SK-N-SH (cell line): ENCODE measurements around the gene BNIP1. TPM values are rescaled to one million over a fixed set of nuclear protein-coding genes. Genes with fewer than 3 reads are reported as not detected.

ENCODE experiments used
- CTCF ChIA-PET: fragments of 300-600, 350-600 bp; formaldehyde crosslinking; extraction: SDS; loops from one replicate; lab custom pipeline; 2021; lab: Yijun Ruan, JAX
- POLR2A ChIA-PET: fragments of 350-600 bp; sonication (Branson Sonifier 250); formaldehyde crosslinking; extraction: SDS; loops from one replicate; lab custom pipeline; 2020; ENCODE audit warnings: antibody characterized with exemption, inconsistent platforms; lab: Yijun Ruan, JAX
- DNase-seq: peaks from one replicate; pipeline ENCODE4 v3.0.0; 2012
- H2AFZ ChIP-seq: fragments of 200-600 bp; sonication (generic); 2 replicates; pipeline ENCODE4 v1.8.1; 2016; ENCODE audit warnings: antibody characterized with exemption, mild to moderate bottlenecking, low read depth
- H3F3A ChIP-seq: fragments of 200-600 bp; sonication (generic); replicated peaks from 2 replicates; pipeline ENCODE3; 2016; ENCODE audit warnings: antibody characterized with exemption, mild to moderate bottlenecking; ENCODE audit not compliant: insufficient read depth
- H3K27ac ChIP-seq, 2 experiments: fragments of 200-500 bp in 1 of 2; fragments of 200-600 bp in 1 of 2; sonication (Bioruptor generic) in 1 of 2; sonication (generic), shearing (Covaris generic) in 1 of 2; 2 replicates each; pipeline versions ENCODE4 v1.5.1 to v1.6.1; 2014 to 2016; ENCODE audit warnings: low read depth in 2 of 2, inconsistent platforms in 1 of 2, low read length in 1 of 2, mild to moderate bottlenecking in 1 of 2, mixed read lengths in 1 of 2
- H3K27me3 ChIP-seq: fragments of 200-600 bp; sonication (generic), shearing (Covaris generic); 2 replicates; pipeline ENCODE4 v1.6.1; 2016; ENCODE audit warnings: mixed run types; ENCODE audit not compliant: insufficient read depth
- H3K36me3 ChIP-seq, 2 experiments: fragments of 200-500 bp in 1 of 2; fragments of 200-600 bp in 1 of 2; sonication (Bioruptor generic) in 1 of 2; sonication (generic) in 1 of 2; replicated peaks in 1 of 2; 2 replicates each; pipeline versions ENCODE3 to v1.5.1; 2014 to 2016; ENCODE audit warnings: low read length in 1 of 2, mild to moderate bottlenecking in 1 of 2; ENCODE audit not compliant: insufficient read depth in 2 of 2, control insufficient read depth in 1 of 2
- H3K4me1 ChIP-seq, 2 experiments: fragments of 200-500 bp in 1 of 2; fragments of 200-600 bp in 1 of 2; sonication (Bioruptor generic) in 1 of 2; sonication (generic), shearing (Covaris generic) in 1 of 2; 2 replicates each; pipeline versions ENCODE4 v1.5.1 to v1.6.1; 2014 to 2016; ENCODE audit warnings: low read depth in 1 of 2, low read length in 1 of 2, mixed run types in 1 of 2; ENCODE audit not compliant: insufficient read depth in 2 of 2, control insufficient read depth in 1 of 2
- H3K4me2 ChIP-seq: fragments of 200-600 bp; sonication (generic), shearing (Covaris generic); 2 replicates; pipeline ENCODE4 v1.6.1; 2017; ENCODE audit warnings: mixed run types
- H3K4me3 ChIP-seq, 2 experiments: fragments of 200-500 bp in 1 of 2; fragments of 200-600 bp in 1 of 2; sonication (Bioruptor generic) in 1 of 2; sonication (generic), shearing (Covaris generic) in 1 of 2; 2 replicates each; pipeline versions ENCODE4 v1.5.1 to v1.8.1; 2014 to 2016; ENCODE audit warnings: low read depth in 2 of 2, inconsistent platforms in 1 of 2, low read length in 1 of 2, mild to moderate bottlenecking in 1 of 2, mixed read lengths in 1 of 2, moderate library complexity in 1 of 2
- H3K79me2 ChIP-seq: fragments of 200-600 bp; sonication (generic); 2 replicates; pipeline ENCODE4 v1.8.1; 2017; ENCODE audit warnings: mild to moderate bottlenecking; ENCODE audit not compliant: insufficient read depth
- H3K9ac ChIP-seq: fragments of 200-600 bp; sonication (generic); 2 replicates; pipeline ENCODE4 v1.6.1; 2017; ENCODE audit warnings: mixed run types
- H3K9me2 ChIP-seq: fragments of 200-600 bp; sonication (generic); 2 replicates; pipeline ENCODE4 v1.6.1; 2017; ENCODE audit warnings: mixed run types
- H3K9me3 ChIP-seq: fragments of 200-600 bp; sonication (generic); 2 replicates; pipeline ENCODE4 v1.6.1; 2017; ENCODE audit warnings: mixed run types, mild to moderate bottlenecking, moderate library complexity
- H4K20me1 ChIP-seq: fragments of 200-600 bp; sonication (generic); 2 replicates; pipeline ENCODE4 v1.6.1; 2017; ENCODE audit warnings: mild to moderate bottlenecking, mixed run types; ENCODE audit not compliant: insufficient read depth
- ELF1 ChIP-seq: IDR thresholded peaks from 2 replicates; pipeline ENCODE4 v1.4.0; 2012
- EZH2phosphoT487 ChIP-seq: fragments of 200-600 bp; sonication (generic); IDR thresholded peaks from 2 replicates; pipeline ENCODE4 v1.6.1; 2017; ENCODE audit warnings: low read depth, mixed run types, mild to moderate bottlenecking, antibody characterized with exemption, moderate library complexity, borderline replicate concordance
- FOSL2 ChIP-seq: IDR thresholded peaks from 2 replicates; pipeline ENCODE4 v1.4.0; 2012; ENCODE audit warnings: low read depth, mild to moderate bottlenecking, moderate library complexity, borderline replicate concordance
- FOXJ3 ChIP-seq: sonication (generic); formaldehyde crosslinking; IDR thresholded peaks from 2 replicates; pipeline ENCODE4 v1.5.1; 2020; ENCODE audit warnings: mild to moderate bottlenecking, missing genetic modification reagents
- MEF2A ChIP-seq: IDR thresholded peaks from 2 replicates; pipeline ENCODE4 v1.4.0; 2012; ENCODE audit warnings: low read depth, borderline replicate concordance
- MXI1 ChIP-seq: IDR thresholded peaks from 2 replicates; pipeline ENCODE4 v1.6.1; 2012; ENCODE audit warnings: mild to moderate bottlenecking, low read depth, low read length, improper control_type of control experiment
- NRF1 ChIP-seq: IDR thresholded peaks from 2 replicates; pipeline ENCODE4 v1.6.1; 2012; ENCODE audit warnings: low read depth, mild to moderate bottlenecking, low read length
- POLR2AphosphoS5 ChIP-seq: IDR thresholded peaks from 2 replicates; pipeline ENCODE4 v1.6.1; 2012; ENCODE audit warnings: low read depth, low read length
- RXRA ChIP-seq: IDR thresholded peaks from 2 replicates; pipeline ENCODE4 v1.4.0; 2012; ENCODE audit warnings: low read depth, mild to moderate bottlenecking, borderline replicate concordance
- SIN3A ChIP-seq: IDR thresholded peaks from 2 replicates; pipeline ENCODE4 v1.6.1; 2012; ENCODE audit warnings: low read depth, mild to moderate bottlenecking, low read length, moderate library complexity, borderline replicate concordance
- TAF1 ChIP-seq: IDR thresholded peaks from 2 replicates; pipeline ENCODE4 v1.6.1; 2012; ENCODE audit warnings: low read depth, mild to moderate bottlenecking, low read length, moderate library complexity, borderline replicate concordance
- TCF12 ChIP-seq: IDR thresholded peaks from 2 replicates; pipeline ENCODE4 v1.4.0; 2012
- USF1 ChIP-seq: IDR thresholded peaks from 2 replicates; pipeline ENCODE4 v1.4.0; 2012; ENCODE audit warnings: low read depth, borderline replicate concordance
- WGBS: methylation state at CpG from one replicate; pipeline ENCODE4 v1.1.6; 2017; ENCODE audit warnings: low lambda C conversion rate; 5-methylcytosine and 5-hydroxymethylcytosine counted together
- polyA plus RNA-seq, 3 experiments: library from polyadenylated mRNA; depleted of rRNA; stranded (reverse); fragments of >200 nt; gene quantifications; 2 replicates each; pipeline ENCODE4 v1.2.3, GENCODE V29; 2012
- TF ChIP-seq, protein P1 (sequence below): IDR thresholded peaks from 2 replicates; pipeline ENCODE4 v1.4.0; 2012; ENCODE audit warnings: low read depth, borderline replicate concordance
- TF ChIP-seq, protein P2 (sequence below): fragments of 200-600 bp; sonication (generic); IDR thresholded peaks from 2 replicates; pipeline ENCODE4 v1.6.1; 2017; ENCODE audit warnings: antibody characterized with exemption, mild to moderate bottlenecking, moderate library complexity
- TF ChIP-seq, protein P3 (sequence below): fragments of 150-350 bp; IDR thresholded peaks from 2 replicates; pipeline ENCODE4 v1.6.1; 2017; ENCODE audit warnings: antibody characterized with exemption, low read length, low read depth, borderline replicate concordance
- TF ChIP-seq, protein P4 (sequence below): fragments of 150-350 bp; IDR thresholded peaks from 2 replicates; pipeline ENCODE4 v1.6.1; 2016; ENCODE audit warnings: mild to moderate bottlenecking, low read depth, low read length

BNIP1 gene
- polyA plus RNA-seq, 1 of the 3 experiments (the other 2 are of a cell fraction): 16.7 TPM

DNA sequence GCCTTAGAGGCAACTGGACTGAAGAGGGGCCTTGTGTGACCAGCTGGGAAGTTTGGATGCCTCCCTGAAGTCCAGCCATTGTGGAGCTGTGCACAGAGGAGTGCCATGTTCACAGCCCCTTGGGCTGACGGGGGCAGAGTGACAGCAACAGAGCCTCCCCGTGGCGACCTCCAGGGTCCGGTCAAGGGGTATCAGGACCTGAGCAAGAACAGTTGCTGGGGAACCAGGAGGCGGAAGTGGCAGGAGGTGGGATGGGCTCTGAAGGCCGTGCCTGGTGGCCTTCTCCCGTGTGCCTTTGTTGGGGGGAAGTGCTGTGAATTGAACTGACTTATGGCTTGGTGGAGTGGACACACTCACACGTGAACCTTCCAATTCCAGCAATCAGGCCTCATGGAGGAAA, 14.0 kb downstream of the BNIP1 start:
- Histone ChIP-seq H4K20me1 (no peaks in the 10 kb centered on the region), H3K4me1 (no peaks in the 10 kb centered on the region), H3K4me3 (no peak overlapping the region), H2AFZ (no peak overlapping the region), H3K4me2 (no peak overlapping the region), H3K79me2 (no peaks in the 10 kb centered on the region), H3K36me3 (peaks cover 29 to 35% of the 10 kb centered on the region in 2 experiments), H3K9ac (no peak overlapping the region), H3K9me2 (no peaks in the 10 kb centered on the region), H3K27me3 (no peaks in the 10 kb centered on the region), H3K27ac (no peak overlapping the region), H3K9me3 (no peaks in the 10 kb centered on the region), H3F3A (no peaks in the 10 kb centered on the region)
- ChIA-PET POLR2A (no interaction called here), CTCF (interaction anchor here (1.2 kb wide), 1 partner anchor 14 kb away, joined by 4 read pairs; the partner anchor contains the start of gene BNIP1)
- TF ChIP-seq, protein P1, sequence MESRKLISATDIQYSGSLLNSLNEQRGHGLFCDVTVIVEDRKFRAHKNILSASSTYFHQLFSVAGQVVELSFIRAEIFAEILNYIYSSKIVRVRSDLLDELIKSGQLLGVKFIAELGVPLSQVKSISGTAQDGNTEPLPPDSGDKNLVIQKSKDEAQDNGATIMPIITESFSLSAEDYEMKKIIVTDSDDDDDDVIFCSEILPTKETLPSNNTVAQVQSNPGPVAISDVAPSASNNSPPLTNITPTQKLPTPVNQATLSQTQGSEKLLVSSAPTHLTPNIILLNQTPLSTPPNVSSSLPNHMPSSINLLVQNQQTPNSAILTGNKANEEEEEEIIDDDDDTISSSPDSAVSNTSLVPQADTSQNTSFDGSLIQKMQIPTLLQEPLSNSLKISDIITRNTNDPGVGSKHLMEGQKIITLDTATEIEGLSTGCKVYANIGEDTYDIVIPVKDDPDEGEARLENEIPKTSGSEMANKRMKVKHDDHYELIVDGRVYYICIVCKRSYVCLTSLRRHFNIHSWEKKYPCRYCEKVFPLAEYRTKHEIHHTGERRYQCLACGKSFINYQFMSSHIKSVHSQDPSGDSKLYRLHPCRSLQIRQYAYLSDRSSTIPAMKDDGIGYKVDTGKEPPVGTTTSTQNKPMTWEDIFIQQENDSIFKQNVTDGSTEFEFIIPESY: no peak
- no peak for TF ChIP-seq NRF1
- TF ChIP-seq MEF2A: no peak
- TF ChIP-seq, protein P2, sequence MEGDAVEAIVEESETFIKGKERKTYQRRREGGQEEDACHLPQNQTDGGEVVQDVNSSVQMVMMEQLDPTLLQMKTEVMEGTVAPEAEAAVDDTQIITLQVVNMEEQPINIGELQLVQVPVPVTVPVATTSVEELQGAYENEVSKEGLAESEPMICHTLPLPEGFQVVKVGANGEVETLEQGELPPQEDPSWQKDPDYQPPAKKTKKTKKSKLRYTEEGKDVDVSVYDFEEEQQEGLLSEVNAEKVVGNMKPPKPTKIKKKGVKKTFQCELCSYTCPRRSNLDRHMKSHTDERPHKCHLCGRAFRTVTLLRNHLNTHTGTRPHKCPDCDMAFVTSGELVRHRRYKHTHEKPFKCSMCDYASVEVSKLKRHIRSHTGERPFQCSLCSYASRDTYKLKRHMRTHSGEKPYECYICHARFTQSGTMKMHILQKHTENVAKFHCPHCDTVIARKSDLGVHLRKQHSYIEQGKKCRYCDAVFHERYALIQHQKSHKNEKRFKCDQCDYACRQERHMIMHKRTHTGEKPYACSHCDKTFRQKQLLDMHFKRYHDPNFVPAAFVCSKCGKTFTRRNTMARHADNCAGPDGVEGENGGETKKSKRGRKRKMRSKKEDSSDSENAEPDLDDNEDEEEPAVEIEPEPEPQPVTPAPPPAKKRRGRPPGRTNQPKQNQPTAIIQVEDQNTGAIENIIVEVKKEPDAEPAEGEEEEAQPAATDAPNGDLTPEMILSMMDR: no peak
- TF ChIP-seq, protein P3, sequence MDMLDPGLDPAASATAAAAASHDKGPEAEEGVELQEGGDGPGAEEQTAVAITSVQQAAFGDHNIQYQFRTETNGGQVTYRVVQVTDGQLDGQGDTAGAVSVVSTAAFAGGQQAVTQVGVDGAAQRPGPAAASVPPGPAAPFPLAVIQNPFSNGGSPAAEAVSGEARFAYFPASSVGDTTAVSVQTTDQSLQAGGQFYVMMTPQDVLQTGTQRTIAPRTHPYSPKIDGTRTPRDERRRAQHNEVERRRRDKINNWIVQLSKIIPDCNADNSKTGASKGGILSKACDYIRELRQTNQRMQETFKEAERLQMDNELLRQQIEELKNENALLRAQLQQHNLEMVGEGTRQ: no peak
- no peak for DNase-seq
- WGBS: 85% methylated on average over 5 of the region's 8 CpGs

DNA sequence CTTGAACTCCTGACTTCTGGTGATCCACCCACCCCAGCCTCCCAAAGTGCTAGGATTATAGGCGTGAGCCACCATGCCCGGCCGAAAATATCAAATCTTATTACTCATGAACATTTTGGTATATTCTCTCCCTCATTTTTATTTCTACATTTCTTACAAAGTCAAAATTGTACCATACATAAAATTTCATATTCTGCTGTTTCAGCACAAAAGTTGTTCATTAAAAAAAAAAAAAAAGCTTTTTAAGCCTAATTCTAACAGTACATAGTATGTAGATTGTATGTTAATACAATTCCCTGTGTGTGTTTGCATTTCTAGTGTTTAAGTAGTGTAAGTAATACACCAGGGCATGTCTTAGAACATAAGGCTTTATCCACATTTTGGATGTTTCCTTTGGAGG, 14.9 kb downstream of the BNIP1 start:
- Histone ChIP-seq H3K36me3 (peaks cover 29 to 35% of the 10 kb centered on the region in 2 experiments), H3K4me1 (no peaks in the 10 kb centered on the region), H3K9me3 (no peaks in the 10 kb centered on the region), H3K27ac (no peak overlapping the region), H3K4me3 (no peak overlapping the region), H3K9me2 (no peaks in the 10 kb centered on the region), H3K4me2 (no peak overlapping the region), H3K27me3 (no peaks in the 10 kb centered on the region), H3F3A (no peaks in the 10 kb centered on the region), H2AFZ (no peak overlapping the region), H3K79me2 (no peaks in the 10 kb centered on the region), H4K20me1 (no peaks in the 10 kb centered on the region), H3K9ac (no peak overlapping the region)
- ChIA-PET POLR2A (no interaction called here), CTCF (interaction anchor here (1.2 kb wide), 1 partner anchor 15 kb away, joined by 4 read pairs; the partner anchor contains the start of gene BNIP1)
- WGBS: 66% methylated on average over 3 of the region's 3 CpGs
- DNase-seq: no peak
- TF ChIP-seq POLR2AphosphoS5 (no peak), FOXJ3 (no peak), TCF12 (no peak), TAF1 (no peak), RXRA (no peak), NRF1 (no peak), FOSL2 (no peak), ELF1 (no peak), MXI1 (no peak), SIN3A (no peak), MEF2A (no peak), EZH2phosphoT487 (no peak), USF1 (no peak)
- TF ChIP-seq, protein P1: no peak
- TF ChIP-seq, protein P4, sequence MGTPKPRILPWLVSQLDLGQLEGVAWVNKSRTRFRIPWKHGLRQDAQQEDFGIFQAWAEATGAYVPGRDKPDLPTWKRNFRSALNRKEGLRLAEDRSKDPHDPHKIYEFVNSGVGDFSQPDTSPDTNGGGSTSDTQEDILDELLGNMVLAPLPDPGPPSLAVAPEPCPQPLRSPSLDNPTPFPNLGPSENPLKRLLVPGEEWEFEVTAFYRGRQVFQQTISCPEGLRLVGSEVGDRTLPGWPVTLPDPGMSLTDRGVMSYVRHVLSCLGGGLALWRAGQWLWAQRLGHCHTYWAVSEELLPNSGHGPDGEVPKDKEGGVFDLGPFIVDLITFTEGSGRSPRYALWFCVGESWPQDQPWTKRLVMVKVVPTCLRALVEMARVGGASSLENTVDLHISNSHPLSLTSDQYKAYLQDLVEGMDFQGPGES: no peak
